Measurements from ENCODE around the gene DLAT. TPM values are rescaled to one million over a fixed set of nuclear protein-coding genes. Genes with fewer than 3 reads are reported as not detected.

DLAT gene
- total RNA-seq, 1 donor from 2014 or later = 34.2 TPM

DNA sequence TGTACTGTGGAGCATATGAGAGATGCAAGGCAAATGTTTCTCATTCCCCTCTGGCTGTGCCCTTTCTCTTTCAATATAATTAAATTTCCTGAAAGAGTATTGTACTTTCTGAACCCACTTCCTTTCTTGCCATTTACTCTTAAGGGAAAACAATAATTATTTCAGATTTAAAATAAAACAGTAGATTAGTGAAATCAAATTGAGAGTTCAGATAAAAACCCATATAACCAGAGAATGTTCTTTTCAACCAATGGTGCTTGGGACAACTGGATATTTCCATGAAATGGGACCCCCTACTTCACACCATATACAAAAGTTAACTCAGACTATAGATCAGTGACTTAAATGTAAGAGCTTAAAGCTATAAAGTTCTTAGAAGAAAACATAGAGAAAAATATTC is 26.1 kb upstream of the DLAT start:
- no peaks in the 10 kb centered on the region for H3K9me3 Mint-ChIP-seq (ENCODE audit: unreplicated experiment)
- H3K9ac ChIP-seq (ENCODE audit: low read length) = no peak overlapping the region
- H2AFZ ChIP-seq (ENCODE audit: low read depth, low read length) = no peak overlapping the region
- peaks cover 14% of the 10 kb centered on the region for H3K36me3 Mint-ChIP-seq (ENCODE audit: low read depth, unreplicated experiment)
- FAIRE-seq (no peak), DNase-seq (ENCODE audit: low read depth) (no peak)
- H3K4me2 ChIP-seq (ENCODE audit: low read length) = no peak overlapping the region
- H4K20me1 ChIP-seq (ENCODE audit: insufficient read depth, low read length) = no peaks in the 10 kb centered on the region
- H3K27ac Mint-ChIP-seq (ENCODE audit: unreplicated experiment) = no peak overlapping the region
- H3K36me3 ChIP-seq (ENCODE audit: insufficient read depth, low read length) = peaks cover 23% of the 10 kb centered on the region
- no peaks in the 10 kb centered on the region for H3K4me1 ChIP-seq (ENCODE audit: insufficient read depth, low read length)
- H3K27me3 ChIP-seq (ENCODE audit: insufficient read depth, low read length) = no peaks in the 10 kb centered on the region
- no peaks in the 10 kb centered on the region for H3K4me1 Mint-ChIP-seq (ENCODE audit: low read depth, unreplicated experiment)
- TF ChIP-seq, protein P1, sequence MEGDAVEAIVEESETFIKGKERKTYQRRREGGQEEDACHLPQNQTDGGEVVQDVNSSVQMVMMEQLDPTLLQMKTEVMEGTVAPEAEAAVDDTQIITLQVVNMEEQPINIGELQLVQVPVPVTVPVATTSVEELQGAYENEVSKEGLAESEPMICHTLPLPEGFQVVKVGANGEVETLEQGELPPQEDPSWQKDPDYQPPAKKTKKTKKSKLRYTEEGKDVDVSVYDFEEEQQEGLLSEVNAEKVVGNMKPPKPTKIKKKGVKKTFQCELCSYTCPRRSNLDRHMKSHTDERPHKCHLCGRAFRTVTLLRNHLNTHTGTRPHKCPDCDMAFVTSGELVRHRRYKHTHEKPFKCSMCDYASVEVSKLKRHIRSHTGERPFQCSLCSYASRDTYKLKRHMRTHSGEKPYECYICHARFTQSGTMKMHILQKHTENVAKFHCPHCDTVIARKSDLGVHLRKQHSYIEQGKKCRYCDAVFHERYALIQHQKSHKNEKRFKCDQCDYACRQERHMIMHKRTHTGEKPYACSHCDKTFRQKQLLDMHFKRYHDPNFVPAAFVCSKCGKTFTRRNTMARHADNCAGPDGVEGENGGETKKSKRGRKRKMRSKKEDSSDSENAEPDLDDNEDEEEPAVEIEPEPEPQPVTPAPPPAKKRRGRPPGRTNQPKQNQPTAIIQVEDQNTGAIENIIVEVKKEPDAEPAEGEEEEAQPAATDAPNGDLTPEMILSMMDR (IDR thresholded peaks at IDR 0.05; ENCODE audit: insufficient read depth, low read depth, low read length) = no peak
- TF ChIP-seq EZH2 (IDR thresholded peaks at IDR 0.05; ENCODE audit: insufficient read depth, low read length) = no peak
- H3K27ac ChIP-seq (ENCODE audit: low read depth, low read length) = no peak overlapping the region
- no peaks in the 10 kb centered on the region for H3K79me2 ChIP-seq (ENCODE audit: insufficient read depth, low read length)
- H3K9me3 ChIP-seq (ENCODE audit: insufficient read depth, low read depth, low read length) = no peaks in the 10 kb centered on the region
- H3K27me3 Mint-ChIP-seq (ENCODE audit: low read depth, unreplicated experiment) = no peaks in the 10 kb centered on the region
- H3K4me3 Mint-ChIP-seq (ENCODE audit: unreplicated experiment) = no peak overlapping the region
- no peak overlapping the region for H3K4me3 ChIP-seq (ENCODE audit: insufficient read depth, low read depth, low read length)

DNA sequence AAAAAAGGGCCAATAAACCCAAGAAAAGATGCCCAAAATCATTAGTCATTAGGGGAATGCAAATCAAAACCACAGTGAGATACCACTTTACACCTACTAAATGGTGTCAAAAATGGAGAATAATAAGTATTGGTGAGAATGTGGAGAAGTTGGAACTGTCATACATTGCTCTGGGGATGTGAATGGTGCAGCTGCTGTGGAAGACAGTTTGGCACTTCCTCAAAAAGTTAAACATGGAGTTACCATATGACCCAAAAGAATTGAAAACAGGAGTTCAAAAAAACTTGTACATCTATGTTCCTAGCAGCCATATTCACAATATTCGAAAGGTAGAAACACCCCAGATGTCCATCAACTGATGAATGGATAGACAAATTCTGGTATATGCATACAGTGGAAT is 24.5 kb upstream of the DLAT start:
- Histone ChIP-seq H4K20me1 (ENCODE audit: insufficient read depth, low read length) (no peaks in the 10 kb centered on the region), H3K4me1 (ENCODE audit: insufficient read depth, low read length) (no peaks in the 10 kb centered on the region), H3K9ac (ENCODE audit: low read length) (no peak overlapping the region), H3K79me2 (ENCODE audit: insufficient read depth, low read length) (no peaks in the 10 kb centered on the region), H3K9me3 (ENCODE audit: insufficient read depth, low read depth, low read length) (no peaks in the 10 kb centered on the region), H3K27me3 (ENCODE audit: insufficient read depth, low read length) (no peaks in the 10 kb centered on the region), H3K36me3 (ENCODE audit: insufficient read depth, low read length) (peaks cover 14% of the 10 kb centered on the region), H3K4me3 (ENCODE audit: insufficient read depth, low read depth, low read length) (no peak overlapping the region), H2AFZ (ENCODE audit: low read depth, low read length) (no peak overlapping the region), H3K27ac (ENCODE audit: low read depth, low read length) (no peak overlapping the region), H3K4me2 (ENCODE audit: low read length) (no peak overlapping the region)
- Mint-ChIP-seq H3K4me1 (ENCODE audit: low read depth, unreplicated experiment) (no peaks in the 10 kb centered on the region), H3K36me3 (ENCODE audit: low read depth, unreplicated experiment) (peaks cover 18% of the 10 kb centered on the region), H3K27me3 (ENCODE audit: low read depth, unreplicated experiment) (no peaks in the 10 kb centered on the region), H3K27ac (ENCODE audit: unreplicated experiment) (no peak overlapping the region), H3K4me3 (ENCODE audit: unreplicated experiment) (no peak overlapping the region), H3K9me3 (ENCODE audit: unreplicated experiment) (peaks cover 3% of the 10 kb centered on the region)
- no peak for FAIRE-seq
- TF ChIP-seq EZH2 (IDR thresholded peaks at IDR 0.05; ENCODE audit: insufficient read depth, low read length) = no peak
- TF ChIP-seq, protein P1 (IDR thresholded peaks at IDR 0.05; ENCODE audit: insufficient read depth, low read depth, low read length) = no peak
- no peak for DNase-seq (ENCODE audit: low read depth)

DNA sequence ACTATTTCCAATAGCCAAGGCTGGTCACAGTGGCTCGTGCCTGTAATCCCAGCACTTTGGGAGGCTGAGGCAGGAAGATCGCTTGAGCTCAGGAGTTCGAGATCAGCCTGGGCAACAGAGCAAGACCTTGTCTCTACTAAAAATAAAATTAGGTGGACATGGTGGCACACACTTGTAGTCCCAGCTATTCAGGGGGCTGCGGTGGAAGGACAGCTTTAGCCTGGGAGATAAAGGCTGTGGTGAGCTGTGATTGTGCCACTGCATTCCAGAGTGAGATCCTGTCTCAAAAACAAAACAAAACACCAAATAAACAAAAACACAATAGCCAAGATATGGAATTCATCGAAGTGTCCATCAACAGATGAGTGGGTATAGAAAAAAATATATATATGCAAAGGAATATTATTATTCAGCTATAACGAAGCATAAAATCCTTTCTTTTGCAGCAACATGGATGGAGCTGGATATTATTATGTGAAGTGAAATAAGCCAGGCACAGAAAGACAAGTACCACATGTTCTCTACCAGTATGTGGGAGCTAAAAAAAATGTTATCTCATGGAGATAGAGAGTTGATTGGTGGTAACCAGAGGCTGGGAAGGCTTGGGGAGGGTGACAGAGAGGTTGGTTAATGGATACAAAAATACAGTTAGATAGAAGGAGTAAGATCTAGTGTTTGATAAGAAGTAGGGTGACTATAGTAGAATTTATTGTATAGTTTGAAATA is 22.6 kb upstream of the DLAT start:
- FAIRE-seq (no peak), DNase-seq (ENCODE audit: low read depth) (no peak)
- no peaks in the 10 kb centered on the region for H3K27me3 ChIP-seq (ENCODE audit: insufficient read depth, low read length)
- H2AFZ ChIP-seq (ENCODE audit: low read depth, low read length) = no peak overlapping the region
- H3K9me3 Mint-ChIP-seq (ENCODE audit: unreplicated experiment) = peaks cover 12% of the 10 kb centered on the region
- no peak overlapping the region for H3K9ac ChIP-seq (ENCODE audit: low read length)
- H3K4me3 ChIP-seq (ENCODE audit: insufficient read depth, low read depth, low read length) = no peak overlapping the region
- peaks cover 8% of the 10 kb centered on the region for H3K36me3 ChIP-seq (ENCODE audit: insufficient read depth, low read length)
- no peak overlapping the region for H3K4me3 Mint-ChIP-seq (ENCODE audit: unreplicated experiment)
- H4K20me1 ChIP-seq (ENCODE audit: insufficient read depth, low read length) = no peaks in the 10 kb centered on the region
- H3K9me3 ChIP-seq (ENCODE audit: insufficient read depth, low read depth, low read length) = no peaks in the 10 kb centered on the region
- no peaks in the 10 kb centered on the region for H3K4me1 ChIP-seq (ENCODE audit: insufficient read depth, low read length)
- TF ChIP-seq, protein P1 (IDR thresholded peaks at IDR 0.05; ENCODE audit: insufficient read depth, low read depth, low read length) = no peak
- TF ChIP-seq EZH2 (IDR thresholded peaks at IDR 0.05; ENCODE audit: insufficient read depth, low read length) = no peak
- no peak overlapping the region for H3K27ac ChIP-seq (ENCODE audit: low read depth, low read length)
- H3K4me2 ChIP-seq (ENCODE audit: low read length) = no peak overlapping the region
- H3K27ac Mint-ChIP-seq (ENCODE audit: unreplicated experiment) = no peak overlapping the region
- peaks cover 29% of the 10 kb centered on the region for H3K36me3 Mint-ChIP-seq (ENCODE audit: low read depth, unreplicated experiment)
- H3K27me3 Mint-ChIP-seq (ENCODE audit: low read depth, unreplicated experiment) = no peaks in the 10 kb centered on the region
- H3K79me2 ChIP-seq (ENCODE audit: insufficient read depth, low read length) = no peaks in the 10 kb centered on the region
- H3K4me1 Mint-ChIP-seq (ENCODE audit: low read depth, unreplicated experiment) = no peaks in the 10 kb centered on the region

All from astrocyte (in vitro differentiated cells and primary cell).